GM19467 (cell line): ENCODE results near the gene TMEM26.
A peak's percentile ranks its signal among the peaks of the same experiment; 100 is the strongest.
"Not testable (repeated sequence)": the region's sequence is repeated elsewhere in the genome, so short reads cannot be mapped to it uniquely, and the experiment has no call there.

ENCODE experiments used
- ATAC-seq: cut with Tn5 transposase; IDR thresholded peaks from one replicate; pipeline ENCODE4 v1.9.1; 2021; ENCODE audit warnings: mild to moderate bottlenecking, moderate library complexity; ENCODE audit not compliant: unreplicated experiment

The TMEM26 gene

GRCh38 chr10:61400524-61400923 lies 52.7 kb downstream of the TMEM26 start:
- no peak for ATAC-seq

DNA sequence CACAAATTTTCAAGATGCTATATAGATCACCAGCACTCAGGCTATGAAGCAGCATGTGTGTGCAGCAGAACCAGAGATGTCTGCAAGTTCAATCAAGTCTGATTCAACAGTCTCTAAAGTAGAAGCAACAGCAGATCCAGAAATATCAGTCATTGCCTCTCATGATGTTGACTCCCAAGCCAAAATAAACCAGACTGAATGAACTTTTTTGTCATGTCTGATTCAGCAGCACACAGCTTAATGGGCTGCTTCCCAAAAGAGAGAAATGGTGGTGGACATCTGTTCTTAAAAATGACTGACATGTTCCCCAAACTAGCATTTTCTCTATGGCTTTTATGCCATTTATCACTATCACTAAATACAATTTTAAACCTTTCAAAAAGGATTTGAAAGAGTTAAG lies 53.8 kb downstream of the TMEM26 start:
- ATAC-seq: no peak

DNA sequence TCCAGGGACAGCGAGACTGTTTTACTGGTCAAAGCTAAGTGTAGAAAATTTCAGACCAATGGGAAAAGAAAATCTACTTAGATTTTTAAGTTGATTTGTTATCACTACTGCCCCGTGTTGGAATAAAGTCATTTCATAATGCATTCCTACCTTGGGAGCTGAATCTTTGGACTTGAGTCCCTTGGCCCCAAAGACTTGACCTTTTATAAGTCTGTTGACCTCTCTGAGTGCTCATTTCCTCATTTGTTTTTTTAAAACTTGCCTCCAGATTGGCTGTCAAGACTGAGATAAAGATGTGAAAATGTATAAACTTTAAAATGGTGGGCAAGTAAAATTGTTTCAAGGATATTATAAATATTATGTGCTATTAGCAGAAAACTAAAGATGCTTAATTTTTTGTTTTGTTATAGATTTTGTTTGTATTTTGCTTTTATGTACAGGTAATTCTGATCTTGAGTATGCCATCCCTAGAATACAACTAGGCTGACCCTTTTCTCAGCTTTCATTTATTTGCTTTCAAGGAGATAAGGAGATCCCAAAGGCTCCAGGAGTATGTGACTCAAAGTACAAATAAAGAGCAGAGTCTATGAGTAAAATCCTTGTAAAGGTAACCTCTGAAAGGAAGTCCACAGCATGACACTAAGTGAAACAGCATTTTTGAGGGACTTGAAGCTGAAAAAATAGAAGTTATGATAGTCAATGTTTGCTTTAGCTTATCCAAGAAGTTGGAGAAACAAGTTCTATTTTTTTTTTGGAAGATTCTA lies 54.6 kb downstream of the TMEM26 start:
- no peak for ATAC-seq

GRCh38 chr10:61397175-61397986 lies 55.8 kb downstream of the TMEM26 start:
- ATAC-seq: peak; percentile 65

DNA sequence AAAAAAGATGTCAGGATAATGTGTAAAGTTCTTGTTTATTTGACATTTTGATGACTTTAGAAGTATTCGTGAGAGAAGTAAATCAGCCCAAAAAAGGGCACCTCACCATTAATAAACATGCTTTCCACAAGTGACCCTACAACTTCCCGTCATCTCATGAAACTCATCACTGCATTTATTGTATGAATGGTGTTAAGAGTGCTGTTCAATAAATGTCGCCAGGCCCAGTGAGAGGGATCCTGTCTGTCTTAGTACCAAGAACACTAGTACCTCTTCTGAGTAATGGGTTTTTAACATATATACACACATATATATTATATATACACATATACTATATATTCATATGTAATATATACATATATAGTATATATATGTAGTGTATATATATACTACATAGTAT lies 61.9 kb downstream of the TMEM26 start:
- ATAC-seq: peak; percentile 32

DNA sequence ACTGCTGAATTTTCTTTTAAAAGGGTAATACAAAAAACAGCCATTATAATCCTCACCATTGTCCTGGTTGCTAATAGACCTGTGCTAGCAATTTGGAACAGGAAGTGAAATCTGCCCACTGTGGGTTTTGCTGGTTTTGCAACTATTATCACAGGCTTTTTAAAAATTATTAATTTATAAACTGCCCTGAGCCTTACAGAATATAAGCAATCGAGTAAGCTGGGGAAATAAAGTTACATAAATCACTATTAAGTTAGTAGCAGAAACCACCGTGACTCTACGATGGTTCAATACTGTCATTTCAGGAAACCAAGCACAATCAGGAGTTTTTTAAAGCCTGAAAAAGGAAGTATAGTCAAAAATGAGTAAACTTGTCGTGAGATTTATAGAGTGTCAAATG lies 62.3 kb downstream of the TMEM26 start:
- ATAC-seq: peak; percentile 88

DNA sequence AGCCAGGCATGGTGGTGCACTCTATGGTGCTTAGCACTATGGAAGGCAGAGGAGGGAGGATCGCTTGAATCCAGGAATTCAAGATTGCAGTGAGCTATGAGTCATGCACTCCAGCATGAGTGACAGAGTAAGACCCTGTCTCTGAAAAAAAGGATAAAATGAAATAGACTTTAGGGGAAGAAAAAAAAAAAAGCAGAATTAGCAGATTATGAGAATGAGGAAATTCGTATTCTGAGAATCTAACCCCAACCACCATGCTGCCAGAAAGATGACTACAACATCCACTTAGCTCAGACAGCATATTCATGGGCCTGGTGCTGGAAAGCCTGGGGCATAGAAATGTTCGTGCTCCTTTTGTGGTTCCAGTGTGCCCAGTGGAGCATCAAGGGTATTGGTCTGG lies 63.3 kb downstream of the TMEM26 start:
- no peak for ATAC-seq

GRCh38 chr10:61388986-61389385 lies 64.2 kb downstream of the TMEM26 start:
- ATAC-seq: not testable (repeated sequence)

DNA sequence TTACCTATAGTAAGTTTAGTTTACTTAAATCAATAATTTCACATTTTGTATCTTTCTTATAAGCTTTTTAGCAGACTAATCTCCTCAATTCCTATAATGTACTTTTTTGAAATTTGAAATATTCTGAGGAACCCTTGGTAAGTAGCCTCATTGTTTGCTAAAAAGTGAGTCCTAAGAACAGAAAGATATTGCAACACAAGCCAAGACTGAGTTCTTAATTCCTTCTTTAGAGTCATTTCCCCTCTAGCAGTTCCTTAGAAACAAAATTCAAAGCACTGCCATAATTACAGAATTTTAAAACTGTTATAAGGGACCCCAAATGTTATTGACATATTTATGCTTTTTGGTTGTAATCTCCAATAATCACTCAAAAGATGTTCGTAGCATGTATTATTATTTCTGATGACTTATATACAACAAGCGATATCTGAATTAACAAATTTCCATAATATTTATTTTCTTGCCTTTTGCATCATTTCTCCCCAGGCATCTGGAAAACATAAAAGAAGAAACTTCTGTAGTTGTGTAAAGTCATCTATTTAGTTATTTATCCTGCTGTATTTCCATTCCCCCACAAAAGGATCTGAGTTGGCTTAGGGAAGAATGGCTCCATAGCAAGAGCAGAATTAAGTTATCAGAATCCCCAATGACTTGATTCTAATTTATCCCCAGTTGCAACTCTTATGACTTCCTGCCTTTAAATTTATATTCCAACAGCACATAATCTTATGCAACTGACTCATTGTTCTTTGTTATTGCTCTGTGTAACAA lies 67.8 kb downstream of the TMEM26 start:
- ATAC-seq: no peak

- ATAC-seq: not testable (repeated sequence)
Measured at GRCh38 chr10:61381153-61381552, 72.0 kb downstream of the TMEM26 start.

- no peak for ATAC-seq
Measured at GRCh38 chr10:61378865-61379264, 74.3 kb downstream of the TMEM26 start.

- no peak for ATAC-seq
Measured at GRCh38 chr10:61376908-61377368, 76.2 kb downstream of the TMEM26 start.

- ATAC-seq: no peak
Measured at GRCh38 chr10:61376377-61376776, 76.8 kb downstream of the TMEM26 start.

DNA sequence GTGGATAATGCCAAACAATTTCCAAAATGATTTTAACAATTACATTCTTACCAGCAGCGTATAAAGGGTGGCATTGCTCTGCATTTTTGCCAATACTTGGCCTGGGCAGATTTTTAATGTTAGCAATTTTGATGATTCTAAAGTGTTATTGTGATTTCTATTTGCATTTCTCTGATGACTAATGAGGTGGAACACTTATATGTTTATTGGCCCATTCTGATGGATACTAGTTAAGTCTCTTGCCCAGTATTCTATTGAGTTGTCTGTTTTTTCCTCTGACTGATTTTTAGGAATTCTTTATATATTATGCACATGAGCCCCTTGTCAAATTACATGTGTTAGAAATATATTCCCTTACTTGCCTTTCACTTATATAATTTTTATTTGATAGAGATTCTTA lies 86.8 kb downstream of the TMEM26 start:
- ATAC-seq: no peak

GRCh38 chr10:61364619-61365018 lies 88.6 kb downstream of the TMEM26 start:
- no peak for ATAC-seq

- no peak for ATAC-seq
Measured at GRCh38 chr10:61363006-61363405, 90.2 kb downstream of the TMEM26 start.

DNA sequence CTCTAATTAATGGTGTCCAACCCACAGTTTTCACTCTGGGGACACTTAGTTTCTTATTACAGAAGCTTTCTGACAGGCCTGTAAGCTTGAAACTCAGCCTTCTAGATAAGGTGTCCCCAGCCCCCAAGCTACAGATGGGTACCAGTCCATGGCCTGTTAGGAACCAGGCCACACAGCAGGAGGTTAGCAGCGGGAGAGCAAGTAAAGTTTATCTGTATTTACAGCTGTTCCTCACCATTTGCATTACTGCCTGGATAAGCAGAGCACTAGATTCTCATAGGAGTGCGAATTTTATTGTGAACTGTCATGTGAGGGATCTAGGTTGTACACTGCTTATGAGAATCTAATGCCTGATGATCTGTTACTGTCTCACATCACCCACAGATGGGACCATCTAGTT lies 93.7 kb downstream of the TMEM26 start:
- ATAC-seq: no peak

DNA sequence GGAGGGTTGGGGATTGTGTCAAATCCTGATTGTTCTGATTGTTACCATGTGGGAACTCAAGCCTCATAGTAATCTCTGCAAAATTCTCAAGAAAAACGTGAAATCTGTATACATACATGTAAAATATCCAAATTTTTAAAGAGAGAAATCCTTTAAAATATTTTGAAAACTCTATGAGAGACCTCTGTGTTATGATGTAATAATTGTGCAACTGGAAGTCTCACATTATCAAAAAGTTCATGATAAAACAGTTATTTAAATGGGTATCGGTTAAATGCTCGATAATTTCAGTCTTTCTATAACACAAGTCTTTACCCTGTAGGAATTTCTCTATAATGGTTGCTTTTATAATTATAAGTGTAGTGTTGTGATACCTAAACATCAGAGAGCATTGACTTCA lies 95.5 kb downstream of the TMEM26 start:
- no peak for ATAC-seq
